WTC11 (cell line): Measurements from ENCODE around the gene DCT. TPM values are rescaled to one million over a fixed set of nuclear protein-coding genes. Genes with fewer than 3 reads are reported as not detected.

Source experiments
- ATAC-seq: fragments of 200-7000 bp; cut with Tn5 transposase; 2 replicates; pipeline ENCODE4 v1.10.0; 2021; ENCODE audit warnings: mild to moderate bottlenecking, moderate library complexity
- CTCF ChIA-PET: fragments of 300-600 bp; sonication (Branson Sonifier 250); formaldehyde crosslinking; loops from one replicate; lab custom pipeline; 2021; ENCODE audit warnings: antibody characterized with exemption; lab: Charles Lee
- POLR2A ChIA-PET: fragments of 350-600 bp; sonication (Branson Sonifier 250); formaldehyde crosslinking; loops from one replicate; lab custom pipeline; 2021; ENCODE audit warnings: antibody characterized with exemption; lab: Charles Lee
- DNase-seq: peaks from one replicate; pipeline ENCODE4 v3.0.0; 2021; ENCODE audit warnings: low spot score
- H3K27ac Mint-ChIP-seq: 2 replicates; pipeline ENCODE4 v1.8.0; 2021; ENCODE audit warnings: mixed read lengths
- H3K27me3 Mint-ChIP-seq: 2 replicates; pipeline ENCODE4 v1.8.0; 2021; ENCODE audit warnings: low read depth, mild to moderate bottlenecking, moderate library complexity, mixed read lengths
- H3K36me3 Mint-ChIP-seq: 2 replicates; pipeline ENCODE4 v1.8.0; 2021; ENCODE audit warnings: mixed read lengths
- H3K4me1 Mint-ChIP-seq: 2 replicates; pipeline ENCODE4 v1.8.0; 2022; ENCODE audit warnings: mixed read lengths
- H3K4me3 Mint-ChIP-seq: 2 replicates; pipeline ENCODE4 v1.8.0; 2021; ENCODE audit warnings: mild to moderate bottlenecking, moderate library complexity, mixed read lengths
- H3K9me3 Mint-ChIP-seq: 2 replicates; pipeline ENCODE4 v1.8.0; 2021; ENCODE audit warnings: mixed read lengths
- ATF1 ChIP-seq: sonication (generic); formaldehyde crosslinking; IDR thresholded peaks from 2 replicates; pipeline ENCODE4 v1.8.1; 2023; ENCODE audit warnings: mild to moderate bottlenecking, moderate library complexity, missing genetic modification reagents
- CREM ChIP-seq: sonication (generic); formaldehyde crosslinking; IDR thresholded peaks from 2 replicates; pipeline ENCODE4 v1.8.1; 2022; ENCODE audit warnings: mild to moderate bottlenecking, missing genetic modification reagents, moderate library complexity
- CTCF ChIP-seq: fragments of 200-600 bp; IDR thresholded peaks from 2 replicates; pipeline ENCODE4 v1.8.0; 2022; ENCODE audit warnings: antibody characterized with exemption
- E2F5 ChIP-seq: sonication (generic); formaldehyde crosslinking; IDR thresholded peaks from 2 replicates; pipeline ENCODE4 v1.8.1; 2022; ENCODE audit warnings: mild to moderate bottlenecking, moderate library complexity, missing genetic modification reagents
- EMX1 ChIP-seq: fragments of 250-450 bp; sonication (Bioruptor Pico); IDR thresholded peaks from 2 replicates; pipeline ENCODE4 v1.8.0; 2021; ENCODE audit warnings: mild to moderate bottlenecking
- FOXJ3 ChIP-seq: sonication (generic); formaldehyde crosslinking; IDR thresholded peaks from 2 replicates; pipeline ENCODE4 v1.9.0; 2021; ENCODE audit warnings: missing genetic modification reagents, mild to moderate bottlenecking, borderline replicate concordance
- GABPB1 ChIP-seq: sonication (generic); formaldehyde crosslinking; IDR thresholded peaks from 2 replicates; pipeline ENCODE4 v1.8.1; 2023; ENCODE audit warnings: mild to moderate bottlenecking, missing genetic modification reagents
- IRF1 ChIP-seq: sonication (generic); formaldehyde crosslinking; IDR thresholded peaks from 2 replicates; pipeline ENCODE4 v1.8.0; 2023; ENCODE audit warnings: missing genetic modification reagents
- RORB ChIP-seq: fragments of 250-450 bp; sonication (Bioruptor Pico); IDR thresholded peaks from 2 replicates; pipeline ENCODE4 v1.9.0; 2021; ENCODE audit warnings: mild to moderate bottlenecking
- SOX15 ChIP-seq: fragments of 250-450 bp; sonication (Bioruptor Pico); IDR thresholded peaks from 2 replicates; pipeline ENCODE4 v1.9.0; 2021; ENCODE audit warnings: mild to moderate bottlenecking
- ZBTB21 ChIP-seq: sonication (generic); formaldehyde crosslinking; IDR thresholded peaks from 2 replicates; pipeline ENCODE4 v1.8.1; 2023; ENCODE audit warnings: mild to moderate bottlenecking, missing genetic modification reagents, borderline replicate concordance
- ZNF138 ChIP-seq: sonication (generic); formaldehyde crosslinking; conservative IDR thresholded peaks from 2 replicates; pipeline ENCODE4 v1.8.1; 2022; ENCODE audit warnings: mild to moderate bottlenecking, moderate library complexity, missing genetic modification reagents
- ZNF219 ChIP-seq: sonication (generic); formaldehyde crosslinking; IDR thresholded peaks from 2 replicates; pipeline ENCODE4 v1.8.0; 2023; ENCODE audit warnings: missing genetic modification reagents, mild to moderate bottlenecking, borderline replicate concordance
- ZNF671 ChIP-seq: fragments of 250-450 bp; sonication (Bioruptor Pico); IDR thresholded peaks from 2 replicates; pipeline ENCODE4 v1.8.0; 2021; ENCODE audit warnings: mild to moderate bottlenecking
- total RNA-seq: library from RNA; stranded (reverse); gene quantifications from 3 replicates; pipeline ENCODE4 v1.2.3, GENCODE V29; 2021

The DCT gene
- total RNA-seq, 1 experiment from 2014 or later = not detected

- TF ChIP-seq SOX15 (CRISPR knock-in tag) (no peak), ZBTB21 (CRISPR knock-in tag) (no peak), ZNF138 (no peak)
Observed at GRCh38 chr13:94444826-94445225, 34.7 kb downstream of the DCT start (continued).

- H3K36me3 Mint-ChIP-seq = 0 out of 2 replicates have a peak, but pooled peaks cover 5% of the 10 kb centered on the region
- ATAC-seq (peak; percentile 74), DNase-seq (no peak)
- no peaks in the 10 kb centered on the region for H3K27me3 Mint-ChIP-seq
- H3K27ac Mint-ChIP-seq = no peak overlapping the region
- ChIA-PET POLR2A (no interaction called here), CTCF (interaction anchor here (0.5 to 5.1 kb wide), 16 partner anchors 11 to 351 kb away, joined by 3 to 25 read pairs (median 4); partner anchors contain the start of gene TGDS)
- no peak overlapping the region for H3K4me3 Mint-ChIP-seq
- peaks cover 13% of the 10 kb centered on the region for H3K4me1 Mint-ChIP-seq
- peaks cover 8% of the 10 kb centered on the region for H3K9me3 Mint-ChIP-seq
- TF ChIP-seq CTCF = peak; percentile 56
- TF ChIP-seq EMX1 (CRISPR knock-in tag) = no peak
Observed at GRCh38 chr13:94435604-94436226, 43.8 kb downstream of the DCT start.

- ChIA-PET POLR2A (interaction anchor here (0.5 to 0.9 kb wide), 2 partner anchors 117 to 1211 kb away, joined by 3 to 4 read pairs; no protein-coding TSS in a partner anchor), CTCF (interaction anchor here (1.0 to 5.1 kb wide), 8 partner anchors 17 to 228 kb away, joined by 3 to 26 read pairs (median 8); partner anchors contain the start of gene TGDS)
- H3K4me1 Mint-ChIP-seq = peaks cover 13% of the 10 kb centered on the region
- peak; percentile 18 for DNase-seq
- H3K4me3 Mint-ChIP-seq = no peak overlapping the region
- peak; percentile 95 for TF ChIP-seq GABPB1 (CRISPR knock-in tag)
- TF ChIP-seq ZNF671 (CRISPR knock-in tag) = no peak
- no peak for TF ChIP-seq ZNF219 (CRISPR knock-in tag)
- no peak overlapping the region for H3K27ac Mint-ChIP-seq
- peaks cover 10% of the 10 kb centered on the region for H3K9me3 Mint-ChIP-seq
- H3K36me3 Mint-ChIP-seq = 0 out of 2 replicates have a peak, but pooled peaks cover 5% of the 10 kb centered on the region
- ATAC-seq = peak; percentile 86
- no peaks in the 10 kb centered on the region for H3K27me3 Mint-ChIP-seq
Observed at GRCh38 chr13:94433055-94433961, 46.2 kb downstream of the DCT start.

- Mint-ChIP-seq H3K27me3 (no peaks in the 10 kb centered on the region), H3K4me3 (no peak overlapping the region), H3K27ac (no peak overlapping the region), H3K36me3 (0 out of 2 replicates have a peak, but pooled peaks cover 5% of the 10 kb centered on the region), H3K4me1 (peaks cover 13% of the 10 kb centered on the region)
- ATAC-seq (no peak), DNase-seq (no peak)
- POLR2A ChIA-PET = no interaction called here
- TF ChIP-seq ATF1 (CRISPR knock-in tag) (no peak), FOXJ3 (CRISPR knock-in tag) (no peak), E2F5 (CRISPR knock-in tag) (no peak), IRF1 (no peak), RORB (CRISPR knock-in tag) (no peak), CREM (no peak), ZNF138 (no peak)
- TF ChIP-seq, all 79 proteins: peak for 0
- H3K9me3 Mint-ChIP-seq = peaks cover 10% of the 10 kb centered on the region
- CTCF ChIA-PET = interaction anchor here (0.6 to 3.0 kb wide), 3 partner anchors 15 to 188 kb away, joined by 3 to 26 read pairs (median 5); no protein-coding TSS in a partner anchor
Observed at GRCh38 chr13:94431987-94432386, 47.5 kb downstream of the DCT start.
